WTC11 (cell line): ENCODE measurements around the gene PSD. TPM values are rescaled to one million over a fixed set of nuclear protein-coding genes. Genes with fewer than 3 reads are reported as not detected.

Experiments
- ATAC-seq: fragments of 200-7000 bp; cut with Tn5 transposase; 2 replicates; pipeline ENCODE4 v1.10.0; 2021; ENCODE audit warnings: mild to moderate bottlenecking, moderate library complexity
- CTCF ChIA-PET: fragments of 300-600 bp; sonication (Branson Sonifier 250); formaldehyde crosslinking; loops from one replicate; lab custom pipeline; 2021; ENCODE audit warnings: antibody characterized with exemption; lab: Charles Lee
- POLR2A ChIA-PET: fragments of 350-600 bp; sonication (Branson Sonifier 250); formaldehyde crosslinking; loops from one replicate; lab custom pipeline; 2021; ENCODE audit warnings: antibody characterized with exemption; lab: Charles Lee
- DNase-seq: peaks from one replicate; pipeline ENCODE4 v3.0.0; 2021; ENCODE audit warnings: low spot score
- H3K27ac Mint-ChIP-seq: 2 replicates; pipeline ENCODE4 v1.8.0; 2021; ENCODE audit warnings: mixed read lengths
- H3K27me3 Mint-ChIP-seq: 2 replicates; pipeline ENCODE4 v1.8.0; 2021; ENCODE audit warnings: low read depth, mild to moderate bottlenecking, moderate library complexity, mixed read lengths
- H3K36me3 Mint-ChIP-seq: 2 replicates; pipeline ENCODE4 v1.8.0; 2021; ENCODE audit warnings: mixed read lengths
- H3K4me1 Mint-ChIP-seq: 2 replicates; pipeline ENCODE4 v1.8.0; 2022; ENCODE audit warnings: mixed read lengths
- H3K4me3 Mint-ChIP-seq: 2 replicates; pipeline ENCODE4 v1.8.0; 2021; ENCODE audit warnings: mild to moderate bottlenecking, moderate library complexity, mixed read lengths
- H3K9me3 Mint-ChIP-seq: 2 replicates; pipeline ENCODE4 v1.8.0; 2021; ENCODE audit warnings: mixed read lengths
- FOXJ3 ChIP-seq: sonication (generic); formaldehyde crosslinking; IDR thresholded peaks from 2 replicates; pipeline ENCODE4 v1.9.0; 2021; ENCODE audit warnings: missing genetic modification reagents, mild to moderate bottlenecking, borderline replicate concordance
- FOXK1 ChIP-seq: sonication (generic); formaldehyde crosslinking; IDR thresholded peaks from 2 replicates; pipeline ENCODE4 v1.8.0; 2022; ENCODE audit warnings: mild to moderate bottlenecking, moderate library complexity, missing genetic modification reagents
- GRHL2 ChIP-seq: fragments of 250-450 bp; sonication (Bioruptor Pico); IDR thresholded peaks from 2 replicates; pipeline ENCODE4 v1.8.0; 2022; ENCODE audit warnings: mild to moderate bottlenecking, moderate library complexity; ENCODE audit not compliant: insufficient replicate concordance, severe bottlenecking
- JUN ChIP-seq: sonication (generic); formaldehyde crosslinking; IDR thresholded peaks from 2 replicates; pipeline ENCODE4 v1.8.0; 2023; ENCODE audit warnings: mild to moderate bottlenecking, missing genetic modification reagents
- SMAD4 ChIP-seq: sonication (generic); formaldehyde crosslinking; IDR thresholded peaks from 2 replicates; pipeline ENCODE4 v1.8.0; 2022; ENCODE audit warnings: mild to moderate bottlenecking, missing genetic modification reagents
- TCF7 ChIP-seq: sonication (generic); formaldehyde crosslinking; IDR thresholded peaks from 2 replicates; pipeline ENCODE4 v1.8.0; 2022; ENCODE audit warnings: mild to moderate bottlenecking, low read depth, missing genetic modification reagents, moderate library complexity
- TEAD1 ChIP-seq: sonication (generic); formaldehyde crosslinking; IDR thresholded peaks from 2 replicates; pipeline ENCODE4 v1.8.0; 2022; ENCODE audit warnings: mild to moderate bottlenecking, missing genetic modification reagents
- ZNF121 ChIP-seq: sonication (generic); formaldehyde crosslinking; IDR thresholded peaks from 2 replicates; pipeline ENCODE4 v1.8.0; 2023; ENCODE audit warnings: missing genetic modification reagents
- ZNF232 ChIP-seq: sonication (generic); formaldehyde crosslinking; IDR thresholded peaks from 2 replicates; pipeline ENCODE4 v1.8.0; 2022; ENCODE audit warnings: mild to moderate bottlenecking, missing genetic modification reagents
- ZNF416 ChIP-seq: fragments of 250-450 bp; sonication (Bioruptor Pico); IDR thresholded peaks from 2 replicates; pipeline ENCODE4 v1.9.0; 2021; ENCODE audit warnings: mild to moderate bottlenecking, inconsistent platforms
- total RNA-seq: library from RNA; stranded (reverse); gene quantifications from 3 replicates; pipeline ENCODE4 v1.2.3, GENCODE V29; 2021
- TF ChIP-seq, protein P1 (sequence below): sonication (generic); formaldehyde crosslinking; IDR thresholded peaks from 2 replicates; pipeline ENCODE4 v1.8.1; 2023; ENCODE audit warnings: mild to moderate bottlenecking, missing genetic modification reagents, borderline replicate concordance
- TF ChIP-seq, protein P2 (sequence below): sonication (generic); formaldehyde crosslinking; conservative IDR thresholded peaks from 2 replicates; pipeline ENCODE4 v1.8.1; 2022; ENCODE audit warnings: mild to moderate bottlenecking, missing genetic modification reagents
- TF ChIP-seq, protein P3 (sequence below): sonication (generic); formaldehyde crosslinking; IDR thresholded peaks from 2 replicates; pipeline ENCODE4 v1.8.1; 2022; ENCODE audit warnings: mild to moderate bottlenecking, missing genetic modification reagents, moderate library complexity, borderline replicate concordance
- TF ChIP-seq, protein P4 (sequence below): sonication (generic); formaldehyde crosslinking; IDR thresholded peaks from 2 replicates; pipeline ENCODE4 v1.8.0; 2022; ENCODE audit warnings: mild to moderate bottlenecking, missing genetic modification reagents
- TF ChIP-seq, protein P5 (sequence below): sonication (generic); formaldehyde crosslinking; IDR thresholded peaks from 2 replicates; pipeline ENCODE4 v1.8.0; 2023; ENCODE audit warnings: mild to moderate bottlenecking, missing genetic modification reagents
- TF ChIP-seq, protein P6 (sequence below): sonication (generic); formaldehyde crosslinking; IDR thresholded peaks from 2 replicates; pipeline ENCODE4 v1.8.0; 2022; ENCODE audit warnings: mild to moderate bottlenecking, missing genetic modification reagents

PSD gene
- total RNA-seq, 1 experiment from 2014 or later, result 12.5 TPM

DNA sequence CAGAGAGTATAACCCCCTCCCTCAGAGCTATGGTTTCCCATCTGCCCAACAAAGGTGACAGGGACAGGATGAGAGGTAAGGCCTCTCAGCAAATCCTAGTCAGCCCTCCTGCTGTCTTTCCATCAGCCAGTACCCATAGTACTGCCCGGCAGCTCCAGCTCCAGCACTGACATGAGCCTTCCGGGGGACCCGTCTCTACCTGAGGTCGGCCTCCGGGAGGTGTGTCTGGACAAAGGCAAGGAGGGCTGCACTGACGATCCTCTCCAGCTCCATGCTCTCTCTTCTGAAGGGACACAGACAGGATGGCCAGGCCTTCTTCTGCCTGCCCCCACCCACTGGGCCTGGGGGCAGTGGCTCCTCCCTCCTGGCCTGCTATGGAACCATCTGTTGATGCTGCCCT, 6.3 kb upstream of the PSD start (continued):
- no peak for TF ChIP-seq GRHL2 (CRISPR knock-in tag)

DNA sequence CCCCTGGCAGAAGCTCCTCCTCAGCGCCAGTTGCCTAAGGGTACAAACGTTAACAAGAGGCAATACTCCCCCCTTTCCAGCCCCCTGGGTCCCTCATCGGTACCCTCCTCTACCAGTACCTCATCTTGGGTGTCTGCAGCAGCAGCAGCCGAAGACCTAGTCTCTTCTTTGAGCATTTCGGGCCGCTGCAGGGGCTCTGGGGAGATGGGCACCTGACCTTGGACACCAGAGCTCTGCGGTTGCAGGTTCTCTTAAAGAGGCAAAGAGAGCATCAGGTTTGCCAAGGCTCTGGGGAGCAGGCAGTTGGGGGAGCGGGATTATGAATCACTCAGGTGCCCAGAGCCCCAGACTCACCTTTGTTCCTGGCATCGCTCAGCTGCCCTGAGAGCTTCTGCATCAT, 5.6 kb upstream of the PSD start:
- H3K4me1 Mint-ChIP-seq, result peaks cover 9% of the 10 kb centered on the region
- peaks cover 9% of the 10 kb centered on the region; the same call in 1 of the 2 replicates for H3K36me3 Mint-ChIP-seq
- peaks cover 11% of the 10 kb centered on the region for H3K27me3 Mint-ChIP-seq
- no peak for DNase-seq
- no peak overlapping the region for H3K4me3 Mint-ChIP-seq
- no peak for TF ChIP-seq ZNF232 (CRISPR knock-in tag)
- ATAC-seq, result no peak
- CTCF ChIA-PET, result interaction anchor here (0.7 to 6.7 kb wide), 8 partner anchors 20 to 254 kb away, joined by 3 to 68 read pairs (median 22); partner anchors contain the start of genes C10orf95 and NFKB2
- POLR2A ChIA-PET, result interaction anchor here (0.7 to 5.0 kb wide), 3 partner anchors 7 to 38 kb away, joined by 3 to 34 read pairs (median 33); partner anchors contain the start of gene CUEDC2
- no peak overlapping the region for H3K27ac Mint-ChIP-seq
- no peaks in the 10 kb centered on the region for H3K9me3 Mint-ChIP-seq

DNA sequence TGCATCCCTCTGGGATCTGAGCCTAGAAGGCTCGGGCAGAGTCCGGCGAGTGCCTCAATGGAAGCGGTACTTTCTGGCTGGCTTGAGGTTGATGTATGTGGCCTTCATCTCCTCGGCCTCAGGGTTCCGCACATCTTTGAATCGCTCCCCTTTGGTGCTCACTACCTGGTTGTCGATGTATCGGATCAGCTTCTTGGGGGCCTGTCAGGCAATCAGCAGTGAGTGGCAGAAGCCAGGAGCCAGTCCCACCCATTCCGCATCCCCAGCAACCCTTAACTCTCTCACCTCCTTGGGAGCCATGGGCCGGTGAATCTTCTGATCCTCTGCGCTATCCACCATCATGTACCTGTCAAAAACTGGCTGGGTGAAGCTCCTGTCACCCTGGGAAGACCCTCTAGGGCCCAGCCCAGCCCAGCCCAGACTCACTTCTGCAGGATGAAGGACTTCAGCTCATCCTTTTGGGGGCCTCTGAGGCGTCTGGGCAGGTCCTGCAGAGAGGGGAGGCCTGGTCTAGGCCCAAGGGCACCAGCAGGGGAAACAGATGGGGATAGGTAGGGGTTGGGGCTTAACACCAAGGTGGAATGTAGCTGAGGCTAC, 4.9 kb upstream of the PSD start:
- Mint-ChIP-seq H3K27me3 (peaks cover 8% of the 10 kb centered on the region), H3K4me3 (no peak overlapping the region), H3K27ac (no peak overlapping the region), H3K9me3 (no peaks in the 10 kb centered on the region), H3K36me3 (peaks cover 9% of the 10 kb centered on the region; the same call in 1 of the 2 replicates), H3K4me1 (peaks cover 9% of the 10 kb centered on the region)
- ChIA-PET CTCF (interaction anchor here (0.7 to 6.7 kb wide), 18 partner anchors 8 to 254 kb away, joined by 3 to 68 read pairs (median 24); partner anchors contain the start of genes C10orf95, CUEDC2, GBF1 and NFKB2), POLR2A (interaction anchor here (0.8 to 5.0 kb wide), 4 partner anchors 8 to 50 kb away, joined by 3 to 34 read pairs (median 30); partner anchors contain the start of genes C10orf95 and CUEDC2)
- no peak for DNase-seq
- ATAC-seq, result no peak
- TF ChIP-seq ZNF416 (CRISPR knock-in tag) (no peak), TCF7 (CRISPR knock-in tag) (no peak), SMAD4 (CRISPR knock-in tag) (no peak), FOXJ3 (CRISPR knock-in tag) (no peak), FOXK1 (CRISPR knock-in tag) (no peak)
- TF ChIP-seq, protein P1, sequence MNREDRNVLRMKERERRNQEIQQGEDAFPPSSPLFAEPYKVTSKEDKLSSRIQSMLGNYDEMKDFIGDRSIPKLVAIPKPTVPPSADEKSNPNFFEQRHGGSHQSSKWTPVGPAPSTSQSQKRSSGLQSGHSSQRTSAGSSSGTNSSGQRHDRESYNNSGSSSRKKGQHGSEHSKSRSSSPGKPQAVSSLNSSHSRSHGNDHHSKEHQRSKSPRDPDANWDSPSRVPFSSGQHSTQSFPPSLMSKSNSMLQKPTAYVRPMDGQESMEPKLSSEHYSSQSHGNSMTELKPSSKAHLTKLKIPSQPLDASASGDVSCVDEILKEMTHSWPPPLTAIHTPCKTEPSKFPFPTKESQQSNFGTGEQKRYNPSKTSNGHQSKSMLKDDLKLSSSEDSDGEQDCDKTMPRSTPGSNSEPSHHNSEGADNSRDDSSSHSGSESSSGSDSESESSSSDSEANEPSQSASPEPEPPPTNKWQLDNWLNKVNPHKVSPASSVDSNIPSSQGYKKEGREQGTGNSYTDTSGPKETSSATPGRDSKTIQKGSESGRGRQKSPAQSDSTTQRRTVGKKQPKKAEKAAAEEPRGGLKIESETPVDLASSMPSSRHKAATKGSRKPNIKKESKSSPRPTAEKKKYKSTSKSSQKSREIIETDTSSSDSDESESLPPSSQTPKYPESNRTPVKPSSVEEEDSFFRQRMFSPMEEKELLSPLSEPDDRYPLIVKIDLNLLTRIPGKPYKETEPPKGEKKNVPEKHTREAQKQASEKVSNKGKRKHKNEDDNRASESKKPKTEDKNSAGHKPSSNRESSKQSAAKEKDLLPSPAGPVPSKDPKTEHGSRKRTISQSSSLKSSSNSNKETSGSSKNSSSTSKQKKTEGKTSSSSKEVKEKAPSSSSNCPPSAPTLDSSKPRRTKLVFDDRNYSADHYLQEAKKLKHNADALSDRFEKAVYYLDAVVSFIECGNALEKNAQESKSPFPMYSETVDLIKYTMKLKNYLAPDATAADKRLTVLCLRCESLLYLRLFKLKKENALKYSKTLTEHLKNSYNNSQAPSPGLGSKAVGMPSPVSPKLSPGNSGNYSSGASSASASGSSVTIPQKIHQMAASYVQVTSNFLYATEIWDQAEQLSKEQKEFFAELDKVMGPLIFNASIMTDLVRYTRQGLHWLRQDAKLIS, result no peak
- TF ChIP-seq, protein P2, sequence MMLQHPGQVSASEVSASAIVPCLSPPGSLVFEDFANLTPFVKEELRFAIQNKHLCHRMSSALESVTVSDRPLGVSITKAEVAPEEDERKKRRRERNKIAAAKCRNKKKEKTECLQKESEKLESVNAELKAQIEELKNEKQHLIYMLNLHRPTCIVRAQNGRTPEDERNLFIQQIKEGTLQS (CRISPR knock-in tag), result no peak

DNA sequence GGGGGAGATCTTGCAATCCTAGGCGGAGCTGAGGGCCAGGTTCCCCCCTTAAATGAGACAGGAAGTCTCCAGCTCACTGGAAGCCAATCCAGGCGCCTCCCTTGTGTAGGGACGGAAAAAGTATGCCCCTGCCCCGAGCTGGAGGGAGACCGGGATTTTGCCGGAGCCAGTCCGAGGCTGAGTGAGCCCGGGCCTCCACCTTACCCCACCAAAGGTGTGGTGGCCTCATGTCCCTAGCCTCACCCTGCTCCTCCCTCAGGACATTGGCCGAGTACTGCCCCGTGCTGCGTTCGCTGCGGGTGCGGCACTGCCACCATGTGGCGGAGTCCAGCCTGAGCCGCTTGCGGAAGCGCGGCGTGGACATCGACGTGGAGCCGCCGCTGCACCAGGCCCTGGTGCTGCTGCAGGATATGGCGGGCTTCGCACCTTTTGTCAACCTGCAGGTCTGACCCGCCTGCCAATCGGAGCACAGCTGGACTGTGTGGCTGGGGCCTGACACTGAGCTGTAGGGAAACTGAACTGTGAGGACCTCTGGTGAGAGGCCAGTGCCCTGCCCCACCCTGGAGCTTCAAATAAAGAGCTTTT, 4.1 kb upstream of the PSD start:
- Mint-ChIP-seq H3K27ac (no peak overlapping the region; the same call in 1 of the 2 replicates), H3K9me3 (no peaks in the 10 kb centered on the region), H3K27me3 (peaks cover 8% of the 10 kb centered on the region), H3K36me3 (peaks cover 9% of the 10 kb centered on the region; the same call in 1 of the 2 replicates), H3K4me3 (peak overlapping the region; percentile 98), H3K4me1 (peaks cover 16% of the 10 kb centered on the region)
- peak; percentile 17 for ATAC-seq
- peak; percentile 85 for DNase-seq
- ChIA-PET POLR2A (interaction anchor here (0.8 to 5.0 kb wide), 5 partner anchors 9 to 51 kb away, joined by 3 to 34 read pairs (median 26); partner anchors contain the start of genes C10orf95 and CUEDC2), CTCF (interaction anchor here (0.7 to 6.7 kb wide), 18 partner anchors 9 to 253 kb away, joined by 3 to 68 read pairs (median 24); partner anchors contain the start of genes ACTR1A, C10orf95, CUEDC2 and GBF1)
- TF ChIP-seq, protein P3, sequence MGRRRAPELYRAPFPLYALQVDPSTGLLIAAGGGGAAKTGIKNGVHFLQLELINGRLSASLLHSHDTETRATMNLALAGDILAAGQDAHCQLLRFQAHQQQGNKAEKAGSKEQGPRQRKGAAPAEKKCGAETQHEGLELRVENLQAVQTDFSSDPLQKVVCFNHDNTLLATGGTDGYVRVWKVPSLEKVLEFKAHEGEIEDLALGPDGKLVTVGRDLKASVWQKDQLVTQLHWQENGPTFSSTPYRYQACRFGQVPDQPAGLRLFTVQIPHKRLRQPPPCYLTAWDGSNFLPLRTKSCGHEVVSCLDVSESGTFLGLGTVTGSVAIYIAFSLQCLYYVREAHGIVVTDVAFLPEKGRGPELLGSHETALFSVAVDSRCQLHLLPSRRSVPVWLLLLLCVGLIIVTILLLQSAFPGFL, result no peak
- TF ChIP-seq ZNF121 (CRISPR knock-in tag) (peak; percentile 98), TEAD1 (CRISPR knock-in tag) (peak; percentile 85), JUN (0 out of 2 replicates have a peak, but pooled peaks have one; percentile 47), ZNF416 (CRISPR knock-in tag) (no peak)
- TF ChIP-seq, protein P4, sequence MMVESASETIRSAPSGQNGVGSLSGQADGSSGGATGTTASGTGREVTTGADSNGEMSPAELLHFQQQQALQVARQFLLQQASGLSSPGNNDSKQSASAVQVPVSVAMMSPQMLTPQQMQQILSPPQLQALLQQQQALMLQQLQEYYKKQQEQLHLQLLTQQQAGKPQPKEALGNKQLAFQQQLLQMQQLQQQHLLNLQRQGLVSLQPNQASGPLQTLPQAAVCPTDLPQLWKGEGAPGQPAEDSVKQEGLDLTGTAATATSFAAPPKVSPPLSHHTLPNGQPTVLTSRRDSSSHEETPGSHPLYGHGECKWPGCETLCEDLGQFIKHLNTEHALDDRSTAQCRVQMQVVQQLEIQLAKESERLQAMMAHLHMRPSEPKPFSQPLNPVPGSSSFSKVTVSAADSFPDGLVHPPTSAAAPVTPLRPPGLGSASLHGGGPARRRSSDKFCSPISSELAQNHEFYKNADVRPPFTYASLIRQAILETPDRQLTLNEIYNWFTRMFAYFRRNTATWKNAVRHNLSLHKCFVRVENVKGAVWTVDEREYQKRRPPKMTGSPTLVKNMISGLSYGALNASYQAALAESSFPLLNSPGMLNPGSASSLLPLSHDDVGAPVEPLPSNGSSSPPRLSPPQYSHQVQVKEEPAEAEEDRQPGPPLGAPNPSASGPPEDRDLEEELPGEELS (CRISPR knock-in tag), result peak; percentile 83; the same call in 1 of the 2 replicates
- TF ChIP-seq, protein P5, sequence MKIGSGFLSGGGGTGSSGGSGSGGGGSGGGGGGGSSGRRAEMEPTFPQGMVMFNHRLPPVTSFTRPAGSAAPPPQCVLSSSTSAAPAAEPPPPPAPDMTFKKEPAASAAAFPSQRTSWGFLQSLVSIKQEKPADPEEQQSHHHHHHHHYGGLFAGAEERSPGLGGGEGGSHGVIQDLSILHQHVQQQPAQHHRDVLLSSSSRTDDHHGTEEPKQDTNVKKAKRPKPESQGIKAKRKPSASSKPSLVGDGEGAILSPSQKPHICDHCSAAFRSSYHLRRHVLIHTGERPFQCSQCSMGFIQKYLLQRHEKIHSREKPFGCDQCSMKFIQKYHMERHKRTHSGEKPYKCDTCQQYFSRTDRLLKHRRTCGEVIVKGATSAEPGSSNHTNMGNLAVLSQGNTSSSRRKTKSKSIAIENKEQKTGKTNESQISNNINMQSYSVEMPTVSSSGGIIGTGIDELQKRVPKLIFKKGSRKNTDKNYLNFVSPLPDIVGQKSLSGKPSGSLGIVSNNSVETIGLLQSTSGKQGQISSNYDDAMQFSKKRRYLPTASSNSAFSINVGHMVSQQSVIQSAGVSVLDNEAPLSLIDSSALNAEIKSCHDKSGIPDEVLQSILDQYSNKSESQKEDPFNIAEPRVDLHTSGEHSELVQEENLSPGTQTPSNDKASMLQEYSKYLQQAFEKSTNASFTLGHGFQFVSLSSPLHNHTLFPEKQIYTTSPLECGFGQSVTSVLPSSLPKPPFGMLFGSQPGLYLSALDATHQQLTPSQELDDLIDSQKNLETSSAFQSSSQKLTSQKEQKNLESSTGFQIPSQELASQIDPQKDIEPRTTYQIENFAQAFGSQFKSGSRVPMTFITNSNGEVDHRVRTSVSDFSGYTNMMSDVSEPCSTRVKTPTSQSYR (CRISPR knock-in tag), result peak; percentile 87
- TF ChIP-seq, protein P6, sequence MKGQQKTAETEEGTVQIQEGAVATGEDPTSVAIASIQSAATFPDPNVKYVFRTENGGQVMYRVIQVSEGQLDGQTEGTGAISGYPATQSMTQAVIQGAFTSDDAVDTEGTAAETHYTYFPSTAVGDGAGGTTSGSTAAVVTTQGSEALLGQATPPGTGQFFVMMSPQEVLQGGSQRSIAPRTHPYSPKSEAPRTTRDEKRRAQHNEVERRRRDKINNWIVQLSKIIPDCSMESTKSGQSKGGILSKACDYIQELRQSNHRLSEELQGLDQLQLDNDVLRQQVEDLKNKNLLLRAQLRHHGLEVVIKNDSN (CRISPR knock-in tag), result peak; percentile 57
